ENCODE data around the gene TUT7.

GRCh38 chr9:86300701-86301100 is 53.5 kb downstream of the TUT7 start:
- TF ChIP-seq CTCF (IDR thresholded peaks at IDR 0.05; ENCODE audit: borderline replicate concordance, extremely low read depth, low read length, poor library complexity, severe bottlenecking) (no peak), EZH2 (IDR thresholded peaks at IDR 0.05; ENCODE audit: borderline replicate concordance, low read depth, low read length, severe bottlenecking) (no peak)

All from DND-41 (cell line).